ENCODE data around the gene PTPN3. TPM values are rescaled to one million over a fixed set of nuclear protein-coding genes. Genes with fewer than 3 reads are reported as not detected.
"Not testable (repeated sequence)": the region's sequence is repeated elsewhere in the genome, so short reads cannot be mapped to it uniquely, and the experiment has no call there.

PTPN3 gene
- total and polyA plus RNA-seq, 2 experiments from 2014 or later: 0.86 to 1.3 TPM

GRCh38 chr9:109378316-109378715 lies 119.8 kb downstream of the PTPN3 start:
- no peaks in the 10 kb centered on the region for H3F3A ChIP-seq (ENCODE audit: insufficient read depth)
- H3K9ac ChIP-seq: no peak overlapping the region
- TF ChIP-seq EZH2phosphoT487 (IDR thresholded peaks at IDR 0.05; ENCODE audit: insufficient read depth, low read depth) (no peak), EZH2 (IDR thresholded peaks at IDR 0.05; ENCODE audit: insufficient read depth, poor library complexity, severe bottlenecking) (no peak)
- in situ Hi-C loops (cut with MboI): no loop called here
- no peaks in the 10 kb centered on the region for H3K79me2 ChIP-seq (ENCODE audit: insufficient read depth)
- H2AFZ ChIP-seq: no peak overlapping the region
- peaks cover 5% of the 10 kb centered on the region; the same call in 1 of the 2 replicates for H3K27me3 ChIP-seq (replicated peaks; ENCODE audit: insufficient read depth)
- no peaks in the 10 kb centered on the region for H4K20me1 ChIP-seq (ENCODE audit: insufficient read depth)
- no peaks in the 10 kb centered on the region for H3K9me2 ChIP-seq (ENCODE audit: insufficient read depth)
- H3K4me1 ChIP-seq (ENCODE audit: insufficient read depth): peaks cover 11% of the 10 kb centered on the region
- no peaks in the 10 kb centered on the region for H3K9me3 ChIP-seq (ENCODE audit: low read depth)
- WGBS, 2 experiments (ENCODE audit: low coverage in 1 of 2, low lambda C conversion rate in 2 of 2, missing lambda C conversion rate in 2 of 2): 88 to 94% methylated on average over 4 of the region's 4 CpGs
- no peak overlapping the region for H3K27ac ChIP-seq
- no peak overlapping the region for H3K4me2 ChIP-seq (ENCODE audit: unreplicated experiment)
- no peaks in the 10 kb centered on the region for H3K36me3 ChIP-seq (ENCODE audit: low read depth)
- H3K4me3 ChIP-seq: no peak overlapping the region
- no peak for DNase-seq

- Histone ChIP-seq H3K4me1 (ENCODE audit: insufficient read depth) (no peaks in the 10 kb centered on the region), H3K79me2 (ENCODE audit: insufficient read depth) (no peaks in the 10 kb centered on the region), H3K9me2 (ENCODE audit: insufficient read depth) (no peaks in the 10 kb centered on the region), H3K27me3 (replicated peaks; ENCODE audit: insufficient read depth) (0 out of 2 replicates have a peak, but pooled peaks cover 5% of the 10 kb centered on the region), H3K9me3 (ENCODE audit: low read depth) (no peaks in the 10 kb centered on the region), H3F3A (ENCODE audit: insufficient read depth) (no peaks in the 10 kb centered on the region), H2AFZ (no peak overlapping the region), H3K9ac (no peak overlapping the region), H4K20me1 (ENCODE audit: insufficient read depth) (no peaks in the 10 kb centered on the region), H3K36me3 (ENCODE audit: low read depth) (no peaks in the 10 kb centered on the region), H3K4me3 (no peak overlapping the region), H3K27ac (no peak overlapping the region), H3K4me2 (ENCODE audit: unreplicated experiment) (no peak overlapping the region)
- in situ Hi-C loops (cut with MboI): no loop called here
- no peak for DNase-seq
- TF ChIP-seq EZH2phosphoT487 (IDR thresholded peaks at IDR 0.05; ENCODE audit: insufficient read depth, low read depth): no peak
- no peak for TF ChIP-seq EZH2 (IDR thresholded peaks at IDR 0.05; ENCODE audit: insufficient read depth, poor library complexity, severe bottlenecking)
- 76 to 78% methylated on average over 5 of the region's 5 CpGs for WGBS, 2 experiments (ENCODE audit: low coverage in 1 of 2, low lambda C conversion rate in 2 of 2, missing lambda C conversion rate in 2 of 2)
Observed at GRCh38 chr9:109372246-109372645, 125.9 kb downstream of the PTPN3 start.

GRCh38 chr9:109371374-109371773 lies 126.7 kb downstream of the PTPN3 start:
- Histone ChIP-seq H3K9me3 (ENCODE audit: low read depth) (no peaks in the 10 kb centered on the region), H3K4me1 (ENCODE audit: insufficient read depth) (no peaks in the 10 kb centered on the region), H3K4me3 (no peak overlapping the region), H2AFZ (no peak overlapping the region), H3K4me2 (ENCODE audit: unreplicated experiment) (no peak overlapping the region), H3K9me2 (ENCODE audit: insufficient read depth) (no peaks in the 10 kb centered on the region), H3K27ac (no peak overlapping the region), H3K27me3 (replicated peaks; ENCODE audit: insufficient read depth) (peaks cover 5% of the 10 kb centered on the region; the same call in 1 of the 2 replicates), H3K9ac (no peak overlapping the region), H4K20me1 (ENCODE audit: insufficient read depth) (no peaks in the 10 kb centered on the region), H3F3A (ENCODE audit: insufficient read depth) (no peaks in the 10 kb centered on the region), H3K79me2 (ENCODE audit: insufficient read depth) (no peaks in the 10 kb centered on the region), H3K36me3 (ENCODE audit: low read depth) (no peaks in the 10 kb centered on the region)
- DNase-seq: no peak
- no peak for TF ChIP-seq EZH2 (IDR thresholded peaks at IDR 0.05; ENCODE audit: insufficient read depth, poor library complexity, severe bottlenecking)
- TF ChIP-seq EZH2phosphoT487 (IDR thresholded peaks at IDR 0.05; ENCODE audit: insufficient read depth, low read depth): no peak
- 65 to 73% methylated on average over 1 of the region's 1 CpG for WGBS, 2 experiments (ENCODE audit: low coverage in 1 of 2, low lambda C conversion rate in 2 of 2, missing lambda C conversion rate in 2 of 2)
- in situ Hi-C loops (cut with MboI): no loop called here

GRCh38 chr9:109369285-109369684 lies 128.8 kb downstream of the PTPN3 start:
- no peaks in the 10 kb centered on the region for H3K36me3 ChIP-seq (ENCODE audit: low read depth)
- no peaks in the 10 kb centered on the region for H3F3A ChIP-seq (ENCODE audit: insufficient read depth)

GRCh38 chr9:109360771-109361170 lies 137.3 kb downstream of the PTPN3 start:
- in situ Hi-C loops (cut with MboI): no loop called here
- Histone ChIP-seq H4K20me1 (ENCODE audit: insufficient read depth) (no peaks in the 10 kb centered on the region), H3K9ac (no peak overlapping the region), H3F3A (ENCODE audit: insufficient read depth) (no peaks in the 10 kb centered on the region), H3K79me2 (ENCODE audit: insufficient read depth) (no peaks in the 10 kb centered on the region), H2AFZ (no peak overlapping the region), H3K9me2 (ENCODE audit: insufficient read depth) (no peaks in the 10 kb centered on the region), H3K4me3 (no peak overlapping the region), H3K9me3 (ENCODE audit: low read depth) (no peaks in the 10 kb centered on the region), H3K4me2 (ENCODE audit: unreplicated experiment) (no peak overlapping the region), H3K4me1 (ENCODE audit: insufficient read depth) (no peaks in the 10 kb centered on the region), H3K27me3 (replicated peaks; ENCODE audit: insufficient read depth) (peaks cover 50% of the 10 kb centered on the region), H3K27ac (no peak overlapping the region), H3K36me3 (ENCODE audit: low read depth) (no peaks in the 10 kb centered on the region)
- TF ChIP-seq EZH2 (IDR thresholded peaks at IDR 0.05; ENCODE audit: insufficient read depth, poor library complexity, severe bottlenecking): no peak
- TF ChIP-seq EZH2phosphoT487 (IDR thresholded peaks at IDR 0.05; ENCODE audit: insufficient read depth, low read depth): no peak
- no peak for DNase-seq
- 67 to 68% methylated on average over 5 of the region's 5 CpGs for WGBS, 2 experiments (ENCODE audit: low coverage in 1 of 2, low lambda C conversion rate in 2 of 2, missing lambda C conversion rate in 2 of 2)

More at GRCh38 chr9:109369285-109369684, 128.8 kb downstream of the PTPN3 start:
- in situ Hi-C loops (cut with MboI): no loop called here
- Histone ChIP-seq H3K4me1 (ENCODE audit: insufficient read depth) (no peaks in the 10 kb centered on the region), H3K27me3 (replicated peaks; ENCODE audit: insufficient read depth) (peaks cover 18% of the 10 kb centered on the region; the same call in 1 of the 2 replicates), H3K79me2 (ENCODE audit: insufficient read depth) (no peaks in the 10 kb centered on the region), H3K9ac (no peak overlapping the region), H3K9me2 (ENCODE audit: insufficient read depth) (no peaks in the 10 kb centered on the region), H4K20me1 (ENCODE audit: insufficient read depth) (no peaks in the 10 kb centered on the region), H3K4me3 (no peak overlapping the region), H2AFZ (no peak overlapping the region), H3K27ac (no peak overlapping the region), H3K4me2 (ENCODE audit: unreplicated experiment) (no peak overlapping the region), H3K9me3 (ENCODE audit: low read depth) (no peaks in the 10 kb centered on the region)
- 61 to 84% methylated on average over 2 of the region's 2 CpGs for WGBS, 2 experiments (ENCODE audit: low coverage in 1 of 2, low lambda C conversion rate in 2 of 2, missing lambda C conversion rate in 2 of 2)
- no peak for TF ChIP-seq EZH2phosphoT487 (IDR thresholded peaks at IDR 0.05; ENCODE audit: insufficient read depth, low read depth)
- TF ChIP-seq EZH2 (IDR thresholded peaks at IDR 0.05; ENCODE audit: insufficient read depth, poor library complexity, severe bottlenecking): no peak
- DNase-seq: no peak

- 66 to 72% methylated on average over 8 of the region's 8 CpGs for WGBS, 2 experiments (ENCODE audit: low coverage in 1 of 2, low lambda C conversion rate in 2 of 2, missing lambda C conversion rate in 2 of 2)
- H2AFZ ChIP-seq; H3K79me2 ChIP-seq (ENCODE audit: insufficient read depth); in situ Hi-C loops (cut with MboI); H3K4me3 ChIP-seq; H3F3A ChIP-seq (ENCODE audit: insufficient read depth); H3K9me3 ChIP-seq (ENCODE audit: low read depth); H3K36me3 ChIP-seq (ENCODE audit: low read depth); DNase-seq; H3K9ac ChIP-seq; H3K4me2 ChIP-seq (ENCODE audit: unreplicated experiment); H3K9me2 ChIP-seq (ENCODE audit: insufficient read depth); H3K27ac ChIP-seq; H3K4me1 ChIP-seq (ENCODE audit: insufficient read depth); H4K20me1 ChIP-seq (ENCODE audit: insufficient read depth): not testable (repeated sequence)
- peaks cover 44% of the 10 kb centered on the region for H3K27me3 ChIP-seq (replicated peaks; ENCODE audit: insufficient read depth)
Observed at GRCh38 chr9:109358968-109359603, 139.0 kb downstream of the PTPN3 start.
